Islet of Langerhans (tissue), 1 donor: ENCODE measurements around the gene PLA2G6.
"Not testable (repeated sequence)": the region's sequence is repeated elsewhere in the genome, so short reads cannot be mapped to it uniquely, and the experiment has no call there.

ENCODE experiments used
- FAIRE-seq: peaks from one replicate; lab custom pipeline; 2011; peaks lifted over from hg19 to GRCh38; lab: Jason Lieb, UNC

Gene PLA2G6

DNA sequence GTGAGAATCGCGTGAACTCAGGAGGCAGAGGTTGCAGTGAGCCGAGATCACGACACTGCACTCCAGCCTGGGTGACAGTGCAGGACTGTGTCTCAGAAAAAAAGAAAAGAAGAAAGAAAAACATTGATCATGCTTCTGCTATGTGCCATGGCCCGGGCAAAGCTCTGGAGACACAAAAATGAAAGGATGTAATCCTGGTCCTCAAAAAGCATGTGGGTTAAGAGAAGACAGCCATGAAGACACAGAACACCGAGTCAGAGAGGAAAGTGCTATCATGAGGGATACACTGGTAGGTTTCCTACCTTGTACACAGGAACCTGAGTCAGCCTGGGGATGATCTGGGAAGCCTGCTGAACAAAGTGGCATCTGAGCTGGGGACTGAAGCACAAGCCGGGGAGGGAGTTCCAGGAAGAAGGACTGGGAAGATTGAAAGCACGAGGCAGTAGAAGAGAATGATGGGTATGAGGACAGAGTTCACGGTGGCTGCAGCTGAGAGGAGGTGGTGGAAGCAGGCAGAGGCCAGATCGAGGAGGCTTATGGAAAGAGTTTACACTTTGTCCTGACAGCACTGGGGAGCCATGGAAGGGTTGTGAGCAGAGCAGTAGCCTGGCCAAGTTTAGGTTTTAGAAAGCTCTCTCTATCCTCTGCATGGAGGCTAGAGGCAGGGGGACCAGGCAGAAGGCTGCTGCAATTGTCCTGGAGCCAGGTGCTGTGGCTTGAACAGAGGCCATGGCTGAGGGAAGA, 10.3 kb upstream of the PLA2G6 start:
- FAIRE-seq: no peak

DNA sequence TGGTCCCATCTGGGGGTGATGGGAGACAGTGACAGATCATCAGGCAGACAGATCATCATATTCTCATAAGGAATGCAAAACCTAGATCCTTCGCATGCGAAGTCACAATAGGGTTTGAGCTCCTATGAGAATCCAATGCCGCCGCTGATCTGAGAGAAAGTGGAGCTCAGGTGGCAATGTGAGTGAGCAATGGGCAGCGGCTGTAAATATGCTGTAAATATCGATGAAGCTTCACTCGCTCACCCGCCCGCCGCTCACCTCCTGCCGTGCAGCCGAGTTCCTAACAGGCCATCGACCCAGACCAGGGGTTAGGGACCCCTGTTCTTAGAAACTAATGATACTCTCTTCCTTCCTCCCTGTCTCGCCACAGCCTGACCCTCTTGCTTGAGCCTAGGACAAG, 9.4 kb upstream of the PLA2G6 start:
- FAIRE-seq: no peak

DNA sequence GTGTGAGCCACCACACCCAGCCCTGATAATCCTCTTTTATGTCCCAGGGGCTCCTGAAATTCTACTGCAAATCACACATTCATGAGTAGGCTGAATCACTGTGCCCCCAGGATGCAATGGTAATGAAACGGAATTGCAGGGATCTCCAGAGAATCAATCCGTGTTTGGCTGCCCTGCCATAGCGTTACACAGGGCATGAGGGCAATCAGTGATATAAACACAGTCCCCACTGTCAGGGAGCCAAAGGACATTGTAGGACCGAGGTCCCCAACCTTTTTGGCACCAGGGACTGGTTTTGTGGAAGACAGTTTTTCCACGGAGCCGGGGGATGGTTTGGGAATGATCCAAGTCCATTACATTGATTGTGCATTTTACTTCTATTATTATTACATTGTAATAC, 9.0 kb upstream of the PLA2G6 start:
- FAIRE-seq: no peak

DNA sequence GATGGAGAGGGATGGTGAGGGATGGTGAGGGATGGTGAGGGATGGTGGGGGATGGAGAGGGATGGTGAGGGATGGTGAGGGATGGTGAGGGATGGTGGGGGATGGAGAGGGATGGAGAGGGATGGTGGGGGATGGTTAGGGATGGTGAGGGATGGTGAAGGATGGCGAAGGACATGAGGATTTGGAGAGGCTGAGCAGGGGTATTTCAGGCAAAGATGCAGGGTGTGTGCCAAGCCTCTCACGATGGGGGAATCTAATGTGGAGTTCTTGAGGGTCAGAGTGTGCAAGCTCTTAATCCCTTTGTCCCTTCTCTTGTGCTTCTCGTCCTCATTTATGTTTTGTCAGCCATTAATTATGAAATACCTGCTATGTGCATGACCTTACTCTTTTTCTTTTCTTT, 7.5 kb upstream of the PLA2G6 start:
- no peak for FAIRE-seq

DNA sequence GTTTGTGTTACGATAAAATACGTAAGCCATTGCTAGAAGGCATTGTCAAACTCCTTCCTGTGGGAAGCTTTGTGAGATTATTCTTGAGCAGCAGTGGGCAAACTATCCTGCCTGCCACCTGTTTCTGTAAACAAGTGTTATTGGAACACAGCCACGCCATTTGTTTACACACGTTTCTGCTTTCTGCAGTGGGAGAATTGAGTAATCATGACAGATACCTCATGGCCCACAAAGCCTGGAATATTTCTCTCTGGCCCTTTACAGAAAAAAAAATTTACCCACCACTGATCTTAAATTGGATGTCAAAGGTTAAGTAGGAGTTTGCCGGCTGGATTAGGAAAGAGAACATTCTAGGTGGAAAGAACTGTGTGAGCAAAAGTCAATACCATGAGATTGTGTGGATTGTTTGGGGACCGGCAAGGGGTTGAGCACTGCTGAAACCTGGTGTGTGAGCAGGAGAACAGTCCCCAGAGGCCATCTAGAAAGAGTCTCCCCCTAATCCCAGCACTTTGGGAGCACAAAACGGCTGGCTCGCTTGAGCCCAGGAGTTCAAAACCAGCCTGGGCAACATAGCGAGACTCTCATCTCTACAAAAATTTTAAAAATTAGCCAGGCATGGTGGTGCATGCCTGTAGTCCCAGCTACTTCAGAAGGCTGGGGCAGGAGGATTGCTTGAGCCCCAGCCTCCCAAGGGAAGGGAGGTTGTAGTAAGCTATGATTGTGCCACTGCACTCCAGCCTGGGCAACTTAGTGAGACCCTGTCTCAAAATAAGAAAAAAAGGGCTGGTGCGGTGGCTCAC, 6.0 kb upstream of the PLA2G6 start:
- FAIRE-seq: no peak

DNA sequence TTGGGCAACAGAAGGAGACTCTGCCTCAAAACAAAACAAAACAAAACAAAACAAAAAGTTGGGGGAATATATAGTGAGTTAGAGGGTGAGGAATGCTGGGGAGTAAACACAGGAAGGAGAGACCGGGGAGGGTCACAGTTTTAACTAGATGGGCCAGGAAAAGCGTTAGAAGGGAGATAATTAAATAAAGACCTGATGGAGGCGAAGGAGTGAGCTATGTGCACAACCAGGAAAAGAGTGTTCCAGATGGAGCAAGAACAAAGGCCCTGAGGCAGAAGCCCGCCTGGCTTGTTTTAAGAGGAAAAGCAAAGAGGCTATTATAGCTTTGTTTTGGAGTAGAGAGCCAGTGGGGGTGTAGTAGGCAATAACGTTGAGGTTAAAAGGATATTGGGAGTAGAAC, 4.8 kb upstream of the PLA2G6 start:
- FAIRE-seq: no peak

DNA sequence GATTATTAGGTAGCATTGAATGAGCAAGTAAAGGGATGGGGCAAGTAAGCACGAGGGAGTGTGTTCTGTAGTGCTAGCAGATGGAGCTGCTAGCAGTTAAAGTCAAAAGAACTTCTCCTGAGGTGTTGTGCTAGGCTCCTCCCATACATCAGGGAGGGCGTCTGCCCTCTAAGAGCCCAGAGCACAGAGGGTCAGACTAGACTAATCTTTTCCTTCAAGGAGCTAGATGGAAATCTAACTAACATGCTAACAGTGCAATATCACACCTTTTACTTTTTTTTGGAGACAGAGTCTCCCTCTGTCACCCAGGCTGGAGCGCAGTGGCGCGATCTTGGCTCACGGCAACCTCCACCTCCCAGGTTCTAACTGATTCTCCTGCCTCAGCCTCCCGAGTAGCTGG, 3.2 kb upstream of the PLA2G6 start:
- no peak for FAIRE-seq

DNA sequence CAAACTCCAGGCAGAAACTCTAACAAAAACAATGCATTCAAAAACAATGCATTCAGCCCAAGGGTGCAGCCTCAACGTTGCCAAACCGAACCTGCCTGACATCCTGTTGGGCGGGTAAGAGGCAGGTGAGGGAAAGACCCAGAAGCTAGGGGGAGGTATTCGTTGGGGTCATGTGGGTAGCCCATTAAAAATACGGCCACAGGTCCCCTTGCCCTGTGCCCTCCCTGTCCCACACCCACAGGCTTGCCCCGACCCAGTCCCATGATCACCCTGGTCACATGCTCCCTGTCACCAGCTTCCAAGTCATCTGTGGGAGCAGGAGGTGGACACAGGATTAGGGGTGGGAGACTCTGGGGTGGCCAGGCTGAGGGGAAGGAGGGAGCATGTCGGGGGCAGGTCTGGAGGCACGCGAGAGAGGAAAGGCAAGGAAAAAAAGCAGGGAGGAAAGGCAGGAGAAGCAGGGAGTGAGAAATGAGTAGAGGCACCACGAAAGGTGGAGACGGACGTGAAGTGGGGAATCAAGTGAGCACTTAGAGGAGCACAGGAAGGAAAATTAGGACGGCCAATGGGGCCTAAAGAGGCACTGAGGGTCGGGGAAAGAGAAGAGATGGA, 683 bp downstream of the PLA2G6 start:
- no peak for FAIRE-seq

DNA sequence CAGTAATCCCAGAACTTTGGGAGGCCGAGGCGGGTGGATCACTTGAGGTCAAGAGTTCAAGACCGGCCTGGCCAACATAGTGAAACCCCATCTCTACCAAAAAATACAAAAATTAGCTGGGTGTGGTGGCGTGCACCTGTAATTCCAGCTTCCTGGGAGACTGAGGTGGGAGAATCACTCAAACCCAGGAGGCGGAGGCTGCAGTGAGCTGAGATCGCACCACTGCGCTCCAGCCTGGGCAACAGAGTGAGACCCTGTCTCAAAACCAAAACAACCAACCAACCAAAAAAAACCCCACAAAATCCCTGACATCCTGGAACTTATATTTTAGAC, 3.1 kb downstream of the PLA2G6 start:
- FAIRE-seq: not testable (repeated sequence)

DNA sequence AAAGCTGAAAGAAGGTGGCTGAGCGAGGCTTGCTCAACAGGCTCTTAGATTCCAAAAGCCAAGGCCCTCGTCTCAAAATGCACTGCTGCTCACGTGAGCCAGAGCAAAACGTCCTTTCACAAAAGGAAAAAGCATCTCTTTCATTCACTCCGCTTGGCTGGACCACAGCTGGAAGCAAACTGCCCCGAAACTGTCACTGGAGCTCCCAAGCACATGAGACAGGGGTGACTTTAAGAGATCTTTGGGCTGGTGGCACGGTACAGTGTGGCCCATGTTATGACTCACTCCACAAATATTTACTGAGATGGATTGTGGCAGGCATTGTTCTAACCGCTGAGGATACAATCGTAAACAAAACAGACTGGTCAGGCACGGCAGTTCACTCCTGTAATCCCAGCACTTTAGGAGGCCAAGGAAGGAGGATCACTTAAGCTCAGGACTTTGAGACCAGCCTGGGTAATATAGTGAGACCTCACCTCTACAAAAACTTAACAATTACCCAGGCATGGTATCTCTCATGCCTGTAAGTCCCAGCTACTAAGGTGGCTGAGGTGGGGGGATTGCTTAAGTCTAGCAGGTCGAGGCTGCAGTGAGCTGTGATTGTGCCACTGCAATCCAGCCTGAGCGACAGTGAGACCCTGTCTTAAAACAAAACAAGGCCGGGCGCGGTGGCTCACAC, 3.6 kb downstream of the PLA2G6 start:
- no peak for FAIRE-seq

DNA sequence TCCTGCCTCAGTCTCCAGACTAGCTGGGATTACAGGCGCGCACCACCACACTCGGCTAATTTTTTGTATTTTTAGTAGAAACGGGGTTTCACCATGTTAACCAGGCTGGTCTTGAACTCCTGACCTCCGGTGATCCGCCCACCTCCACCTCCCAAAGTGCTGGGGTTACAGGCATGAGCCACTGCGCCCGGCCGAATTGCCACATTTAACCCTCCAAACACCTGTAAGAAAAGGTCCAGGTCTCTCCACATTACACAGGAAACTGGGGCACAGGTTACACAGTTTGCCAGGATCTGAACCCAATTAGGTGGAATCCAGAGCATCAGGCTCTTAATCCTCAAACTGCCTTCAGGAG, 4.1 kb downstream of the PLA2G6 start:
- FAIRE-seq: not testable (repeated sequence)

DNA sequence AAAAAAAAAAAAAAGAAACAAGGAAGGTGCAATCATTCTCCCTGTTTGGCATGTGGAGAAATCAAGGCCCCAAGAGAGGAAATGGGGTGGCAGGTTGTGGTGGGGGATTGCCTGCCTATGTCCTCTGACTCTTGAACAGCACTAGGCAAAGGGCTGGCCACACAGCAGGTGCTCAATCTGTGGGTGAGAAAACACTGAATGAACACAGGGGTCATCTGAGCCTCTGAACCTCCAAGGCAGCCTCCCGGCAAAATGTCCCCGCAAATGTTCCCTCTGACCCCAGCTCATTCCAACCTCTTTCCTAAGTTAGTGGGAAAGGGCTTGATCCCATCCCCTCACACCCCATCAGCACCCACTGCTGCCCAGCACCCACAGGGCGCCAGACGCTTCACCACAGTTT, 4.6 kb downstream of the PLA2G6 start:
- FAIRE-seq: no peak

DNA sequence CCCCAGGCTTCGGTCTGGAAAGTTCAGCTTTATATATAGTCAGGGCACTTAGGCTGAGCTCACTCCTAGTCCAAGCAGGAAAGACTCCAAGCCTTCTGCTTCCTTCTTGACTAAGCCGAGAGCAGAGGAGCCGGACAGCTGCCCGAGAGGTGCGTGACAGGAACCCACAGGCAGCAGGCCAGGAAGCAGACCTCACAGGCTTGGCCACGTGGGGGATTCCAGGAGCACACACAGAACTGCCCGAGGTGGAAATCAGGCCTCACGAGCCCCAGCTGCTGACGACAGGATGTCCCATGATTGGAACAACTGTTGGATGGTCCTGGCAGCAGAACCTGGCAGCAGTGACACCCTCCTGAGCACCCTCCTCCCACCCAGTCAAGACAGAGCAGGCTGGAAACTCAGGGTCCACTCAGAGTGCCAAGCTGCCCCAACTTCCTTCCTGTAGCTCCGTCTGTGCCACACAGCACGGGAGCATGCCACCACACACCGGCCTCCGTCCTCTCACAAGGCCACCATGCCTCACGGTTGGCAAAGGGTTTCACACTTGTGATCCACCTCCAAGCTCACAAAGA, 5.4 kb downstream of the PLA2G6 start:
- FAIRE-seq: no peak

DNA sequence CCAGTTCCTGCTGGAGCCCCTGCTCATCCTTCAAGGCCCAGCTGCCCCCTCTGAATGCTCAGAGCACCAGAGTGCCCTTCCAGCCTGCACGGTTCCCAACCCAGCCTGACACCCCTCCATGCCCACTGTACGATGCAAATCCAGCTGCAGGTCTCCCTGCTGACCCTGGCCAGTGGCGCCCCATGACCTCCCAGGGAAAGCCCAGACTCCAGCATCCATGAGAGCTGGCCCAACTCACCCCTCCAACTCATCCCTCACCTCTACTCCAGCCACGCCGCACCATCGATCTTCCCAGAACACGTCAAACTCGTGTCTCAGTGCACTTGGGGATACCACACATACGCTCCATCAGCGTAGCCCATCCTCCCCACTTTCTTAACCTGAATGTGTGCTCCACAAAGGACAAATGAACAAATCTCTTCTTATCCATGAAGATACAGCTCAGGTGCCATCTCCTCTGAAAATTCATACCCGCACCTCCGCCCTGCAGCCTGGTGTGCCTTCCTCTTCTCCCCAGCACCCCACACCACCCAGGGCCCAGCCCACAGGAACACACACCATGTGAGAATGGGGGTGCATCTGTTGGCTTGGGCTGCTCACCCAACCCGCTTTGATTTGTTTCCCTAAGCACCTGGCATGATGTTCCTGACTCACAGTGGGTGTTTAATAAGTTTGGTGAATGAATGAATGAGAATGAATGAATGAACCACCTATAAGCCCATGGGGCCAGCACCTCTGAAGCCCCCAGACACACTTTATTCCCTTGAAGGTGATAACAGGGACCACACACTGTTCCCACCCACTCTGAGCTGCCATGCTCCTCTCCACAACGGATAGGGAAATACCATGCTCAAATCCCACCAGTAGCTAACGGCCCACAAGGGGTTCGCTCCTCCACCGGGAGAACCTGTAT, 6.2 kb downstream of the PLA2G6 start:
- FAIRE-seq: no peak

DNA sequence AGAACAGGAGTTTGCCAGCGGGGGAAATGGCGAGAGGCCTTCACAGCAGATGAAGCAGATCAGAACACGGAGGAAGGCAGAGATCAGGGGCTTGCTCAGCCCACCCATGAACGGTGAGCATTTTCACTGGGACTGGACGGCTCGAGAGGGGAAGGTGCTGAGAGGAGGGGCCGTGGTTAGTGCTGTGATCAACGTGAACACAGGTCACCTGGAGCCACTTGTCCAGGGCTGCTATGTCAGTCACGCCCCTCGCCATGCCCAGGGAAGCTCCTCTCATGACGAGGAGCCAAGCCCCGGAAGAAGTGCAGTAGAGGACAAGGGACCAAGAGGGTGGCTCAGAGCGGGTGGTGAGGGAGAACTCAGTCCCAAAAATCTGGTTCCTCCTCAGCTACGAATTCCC, 7.0 kb downstream of the PLA2G6 start:
- FAIRE-seq: no peak

DNA sequence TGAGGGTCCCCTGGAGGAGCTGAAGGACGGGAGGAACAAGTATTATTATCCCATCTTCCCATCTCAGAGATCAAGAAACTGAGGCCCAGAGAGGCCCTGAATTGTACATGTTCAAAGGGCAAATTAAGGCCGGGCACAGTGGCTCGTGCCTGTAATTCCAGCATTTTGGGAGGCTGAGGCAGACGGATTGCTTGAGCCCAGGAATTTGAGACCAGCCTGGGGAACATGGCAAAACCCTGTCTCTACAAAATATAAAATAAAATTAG, 8.1 kb downstream of the PLA2G6 start:
- no peak for FAIRE-seq

DNA sequence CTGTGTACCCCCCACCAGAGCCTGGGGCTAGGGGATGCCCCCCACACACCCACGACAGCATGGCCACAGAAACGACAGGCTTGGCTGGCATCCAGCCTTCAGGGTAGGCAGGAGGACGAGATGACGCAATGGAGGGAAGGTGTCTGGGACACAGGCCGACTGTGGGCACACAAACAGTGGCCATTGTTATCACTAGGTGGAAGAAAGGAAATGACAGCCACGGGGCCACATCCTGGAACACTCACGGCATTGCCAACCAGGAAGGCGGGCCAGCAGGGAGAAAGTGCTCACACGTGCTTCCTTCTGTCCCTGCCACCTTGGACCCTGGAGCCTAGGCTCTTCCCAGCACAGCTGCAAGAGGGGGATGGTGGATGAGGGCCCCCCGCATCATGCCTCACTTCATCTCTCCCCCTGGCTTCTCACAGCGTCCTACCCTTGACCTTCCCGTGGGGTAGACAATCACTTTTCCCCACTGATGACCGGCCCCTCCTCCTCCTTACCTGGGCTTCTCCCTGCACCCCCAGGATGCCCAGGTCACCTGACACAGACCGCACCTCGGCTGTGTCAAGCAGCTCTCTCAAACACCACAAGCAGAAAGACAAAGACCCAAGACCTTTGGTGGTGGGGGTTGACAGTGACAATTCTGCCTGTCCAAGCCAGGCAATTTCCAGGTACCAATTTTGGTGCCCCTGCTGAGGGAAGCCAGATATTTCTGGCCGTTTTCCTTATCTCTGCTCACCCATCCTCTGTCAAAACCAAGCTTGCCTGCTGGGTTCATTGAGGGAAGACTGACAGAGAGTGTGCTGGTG, 8.6 kb downstream of the PLA2G6 start:
- FAIRE-seq: no peak

DNA sequence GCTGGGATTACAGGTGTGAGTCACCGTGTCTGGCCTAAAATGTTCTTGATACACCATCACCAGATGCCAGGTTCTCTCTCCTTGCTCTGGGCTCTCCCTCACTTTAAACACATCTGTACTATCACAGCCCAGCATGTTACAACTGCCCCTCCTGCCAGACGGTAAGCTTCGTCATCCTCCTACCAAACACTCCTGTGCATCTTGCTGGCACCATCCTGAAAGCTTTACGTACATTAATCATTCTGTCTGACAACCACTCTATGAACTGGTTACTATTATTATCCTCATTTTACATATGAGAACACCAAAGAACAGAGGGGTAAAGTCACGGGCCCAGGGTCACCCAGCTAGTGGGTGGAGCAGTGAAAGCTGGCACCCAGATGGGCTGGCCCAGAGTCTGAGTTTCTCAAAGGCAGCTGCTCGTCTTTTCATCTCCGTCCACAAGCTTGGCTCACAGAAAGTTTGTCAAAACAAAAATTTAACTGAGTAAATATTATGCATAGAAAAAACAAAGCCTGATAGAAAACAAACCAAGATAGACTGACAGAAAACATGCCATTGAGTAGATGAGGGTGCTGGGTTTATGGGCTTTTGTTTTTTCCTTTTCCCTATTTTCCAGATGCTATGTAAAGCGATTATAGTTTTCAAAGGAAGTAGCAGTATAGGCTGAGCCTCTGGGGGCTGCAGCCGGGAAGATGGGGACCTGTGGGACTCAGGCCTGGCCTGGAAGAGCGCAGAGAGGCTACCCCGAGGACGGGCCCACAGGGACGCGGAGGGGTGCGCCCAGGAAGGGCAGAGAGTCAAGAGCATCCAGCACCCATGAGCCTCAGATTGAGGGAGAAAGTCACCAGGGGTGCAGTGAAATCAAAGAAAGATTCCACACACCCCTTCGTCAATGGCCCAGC, 9.5 kb downstream of the PLA2G6 start:
- no peak for FAIRE-seq

DNA sequence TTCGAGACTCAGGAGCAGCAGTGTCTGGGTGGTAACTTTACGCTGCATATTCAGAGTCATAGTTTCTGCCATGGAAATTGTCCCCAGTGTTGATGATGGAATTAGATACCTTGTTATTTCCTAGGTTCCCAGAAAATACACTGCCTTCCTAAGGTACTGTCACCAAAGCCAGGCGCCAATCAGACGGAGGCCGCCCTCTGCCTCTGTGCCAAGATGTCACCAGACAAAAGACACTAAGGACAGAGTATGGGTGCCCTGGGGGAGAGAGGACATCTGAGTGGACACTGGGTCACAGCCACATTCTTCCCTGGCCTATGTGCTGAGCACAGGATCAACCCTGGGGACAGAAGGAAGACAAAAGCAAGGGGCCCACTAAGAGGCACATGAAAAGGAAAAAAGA, 11.2 kb downstream of the PLA2G6 start:
- FAIRE-seq: no peak

DNA sequence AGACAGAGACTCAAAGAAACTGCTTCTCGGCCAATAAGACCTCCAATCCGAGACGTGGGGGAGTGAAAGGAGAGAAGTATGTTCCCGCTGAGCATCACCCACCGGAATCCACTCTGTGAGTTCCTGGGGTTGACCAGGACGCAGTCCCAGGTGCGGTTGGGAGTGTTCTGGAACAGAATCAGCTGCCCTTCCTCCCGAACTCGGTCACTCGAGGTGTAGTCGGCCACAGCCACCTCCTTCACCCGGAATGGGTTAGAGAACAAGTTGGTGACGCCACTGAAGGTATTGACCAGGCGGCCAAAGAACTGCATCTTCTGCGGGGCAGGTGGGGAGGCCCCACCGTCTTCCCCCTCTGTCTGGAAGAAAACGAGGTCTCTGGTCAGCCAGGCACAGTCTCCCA, 12.5 kb downstream of the PLA2G6 start:
- no peak for FAIRE-seq
